Activated CD4-positive, alpha-beta T cell treated with anti-CD3 and anti-CD28 coated beads, Interleukin-2, amount 50 U/mL, for 16 hours (primary cell): Measurements from ENCODE around the gene EFR3B.
"Not testable (repeated sequence)": the region's sequence is repeated elsewhere in the genome, so short reads cannot be mapped to it uniquely, and the experiment has no call there.

ENCODE experiments used
- DNase-seq: peaks from one replicate; pipeline ENCODE4 v3.0.0-alpha.2; 2020

Gene EFR3B

DNA sequence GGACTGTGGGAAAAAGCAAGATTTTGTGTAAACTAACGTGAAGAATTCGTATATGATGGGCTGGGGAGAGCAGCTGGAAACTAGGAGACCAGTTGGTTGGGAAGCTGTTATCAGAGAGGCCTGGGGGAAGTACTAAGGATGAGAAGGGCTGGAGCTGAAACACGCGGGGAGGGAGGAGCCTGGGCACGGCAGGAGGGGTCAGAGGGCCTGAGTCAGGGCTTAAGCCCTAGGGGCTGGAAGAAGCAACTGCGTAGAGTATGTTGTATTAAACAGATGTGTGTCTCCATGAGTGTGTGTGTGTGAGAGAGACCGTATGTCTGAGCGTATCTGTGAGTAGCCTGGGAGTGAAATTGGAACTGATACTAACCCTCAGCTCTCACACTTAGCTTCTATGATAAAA is 118.1 kb downstream of the EFR3B start:
- DNase-seq: no peak

DNA sequence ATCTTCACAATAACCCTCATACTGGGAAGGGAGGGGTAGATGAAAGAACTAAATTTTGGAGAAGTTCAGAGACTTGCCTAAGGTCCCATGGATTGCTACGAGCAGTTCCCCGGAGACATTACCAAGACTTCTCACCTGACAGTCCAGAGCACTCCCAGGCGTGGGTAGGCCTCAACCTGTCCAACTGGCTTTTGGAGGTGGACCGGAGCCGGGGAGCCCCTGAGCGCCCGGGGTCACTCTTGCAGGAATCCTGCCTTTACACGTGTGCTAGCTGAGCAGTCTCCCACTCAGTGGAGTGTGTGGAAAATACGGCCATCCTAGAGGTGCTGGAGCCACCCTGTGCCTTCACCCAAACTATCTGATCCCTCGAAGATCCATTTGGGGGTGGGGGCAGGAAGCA is 118.5 kb downstream of the EFR3B start:
- DNase-seq: no peak

DNA sequence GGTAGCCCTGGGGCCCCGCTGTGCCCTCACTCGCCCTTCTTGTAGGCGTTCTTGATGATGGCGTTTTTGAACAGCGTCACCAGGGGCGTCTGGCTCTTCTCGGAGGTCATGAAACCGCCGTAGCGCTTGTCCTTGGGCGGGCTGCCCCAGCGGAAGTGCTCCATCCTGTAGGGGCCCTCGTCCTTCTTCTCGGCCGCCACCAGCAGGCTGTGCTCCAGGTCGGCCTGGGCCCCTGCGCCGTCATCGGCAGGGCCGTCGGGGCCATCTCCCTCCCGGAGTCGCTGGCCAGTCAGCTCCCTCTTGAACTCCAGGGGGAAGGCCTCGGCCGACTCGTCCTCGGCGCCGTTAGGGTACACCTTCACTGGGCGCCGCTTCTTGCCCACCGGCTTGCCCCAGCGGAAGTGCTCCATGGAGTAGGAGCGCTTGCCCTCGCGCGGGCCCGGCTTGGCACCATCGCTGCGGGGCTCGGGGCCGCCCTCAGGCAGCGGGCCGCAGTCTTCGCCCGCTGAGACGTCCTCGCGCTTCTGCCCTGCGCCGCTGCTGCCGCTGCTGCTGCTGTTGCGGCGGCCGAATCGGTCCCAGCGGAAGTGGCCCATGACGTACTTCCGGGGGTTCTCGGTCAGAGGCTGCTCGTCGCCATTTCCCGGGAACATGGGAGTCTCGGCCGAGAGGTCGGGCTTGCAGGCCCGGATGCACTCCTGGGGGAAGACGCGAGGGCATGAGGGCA is 119.3 kb downstream of the EFR3B start:
- DNase-seq: peak; percentile 61

DNA sequence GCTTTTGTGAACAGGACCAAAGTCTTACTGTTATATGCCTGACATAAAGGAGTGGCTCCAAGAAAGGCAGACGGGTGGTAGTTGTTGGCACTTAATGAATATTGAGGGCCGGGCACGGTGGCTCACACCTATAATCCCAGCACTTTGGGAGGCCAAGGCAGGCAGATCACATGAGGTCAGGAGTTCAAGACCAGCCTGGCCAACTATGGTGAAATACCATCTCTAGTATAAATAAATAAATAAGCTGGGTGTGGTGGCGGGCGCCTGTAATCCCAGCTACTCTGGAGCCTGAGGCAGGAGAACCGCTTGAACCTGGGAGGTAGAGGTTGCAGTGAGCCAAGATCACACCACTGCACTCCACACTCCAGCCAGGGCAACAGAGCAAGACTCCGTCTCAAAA is 120.2 kb downstream of the EFR3B start:
- not testable (repeated sequence) for DNase-seq

DNA sequence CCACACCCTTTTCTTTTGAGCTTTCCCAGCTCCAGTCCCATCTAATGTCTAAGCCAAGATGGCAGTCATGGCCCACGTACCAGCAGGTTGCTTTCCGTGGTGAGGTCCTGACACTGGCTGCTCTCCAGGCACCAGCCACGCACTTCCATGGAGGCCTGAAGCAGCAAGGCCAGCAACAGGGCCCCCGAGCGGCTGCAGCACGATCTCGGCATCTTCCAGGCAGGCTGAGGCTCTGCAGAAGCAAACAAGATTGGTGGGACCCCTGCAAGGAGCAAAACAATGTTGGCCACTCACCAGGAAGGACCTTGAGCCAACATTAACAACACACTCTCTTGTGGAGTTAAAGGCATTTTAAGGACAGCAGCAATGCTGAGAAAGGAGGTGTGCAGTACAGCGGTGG is 122.7 kb downstream of the EFR3B start:
- DNase-seq: no peak

DNA sequence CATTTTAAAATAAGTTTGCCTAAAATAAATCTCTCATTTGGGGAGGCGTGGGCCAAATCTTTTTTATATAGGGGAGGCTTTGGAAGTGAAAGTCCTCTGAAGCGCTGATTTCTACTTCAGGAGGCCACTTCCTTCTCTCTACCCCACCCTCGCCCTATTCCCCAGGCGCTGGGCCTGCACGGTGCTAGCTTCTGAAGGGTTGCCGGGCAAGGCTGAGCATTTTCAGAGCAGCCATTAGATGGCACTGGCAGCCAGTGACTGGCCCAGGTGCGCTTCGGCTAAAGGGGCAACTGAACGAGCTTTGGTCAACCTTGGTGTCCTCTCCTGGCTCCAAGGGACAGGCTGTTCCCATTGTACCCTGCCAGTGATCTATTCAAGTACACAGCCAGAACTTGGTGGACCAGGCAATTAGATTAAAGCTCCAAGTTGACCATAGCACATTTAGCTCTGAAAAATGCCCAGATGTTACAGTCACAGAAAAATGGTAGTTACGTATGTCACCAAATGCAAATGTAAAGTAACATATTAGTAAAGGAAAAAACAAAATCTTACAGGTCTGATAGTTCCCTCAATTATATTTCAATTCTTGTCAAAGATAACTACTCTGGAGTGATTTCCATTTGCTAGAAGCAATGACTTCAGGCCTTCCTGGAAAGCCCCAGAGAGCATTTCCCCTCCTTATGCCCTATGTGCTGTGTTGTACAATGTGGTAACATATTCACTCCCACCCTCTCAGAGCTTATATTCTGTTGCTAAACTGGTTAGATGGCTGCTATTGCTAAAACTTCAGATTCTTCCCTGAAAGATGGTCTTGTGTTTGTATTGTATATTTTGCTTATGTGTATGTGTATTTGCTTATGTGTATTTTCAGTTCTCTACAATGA is 124.4 kb downstream of the EFR3B start:
- DNase-seq: peak; percentile 44

DNA sequence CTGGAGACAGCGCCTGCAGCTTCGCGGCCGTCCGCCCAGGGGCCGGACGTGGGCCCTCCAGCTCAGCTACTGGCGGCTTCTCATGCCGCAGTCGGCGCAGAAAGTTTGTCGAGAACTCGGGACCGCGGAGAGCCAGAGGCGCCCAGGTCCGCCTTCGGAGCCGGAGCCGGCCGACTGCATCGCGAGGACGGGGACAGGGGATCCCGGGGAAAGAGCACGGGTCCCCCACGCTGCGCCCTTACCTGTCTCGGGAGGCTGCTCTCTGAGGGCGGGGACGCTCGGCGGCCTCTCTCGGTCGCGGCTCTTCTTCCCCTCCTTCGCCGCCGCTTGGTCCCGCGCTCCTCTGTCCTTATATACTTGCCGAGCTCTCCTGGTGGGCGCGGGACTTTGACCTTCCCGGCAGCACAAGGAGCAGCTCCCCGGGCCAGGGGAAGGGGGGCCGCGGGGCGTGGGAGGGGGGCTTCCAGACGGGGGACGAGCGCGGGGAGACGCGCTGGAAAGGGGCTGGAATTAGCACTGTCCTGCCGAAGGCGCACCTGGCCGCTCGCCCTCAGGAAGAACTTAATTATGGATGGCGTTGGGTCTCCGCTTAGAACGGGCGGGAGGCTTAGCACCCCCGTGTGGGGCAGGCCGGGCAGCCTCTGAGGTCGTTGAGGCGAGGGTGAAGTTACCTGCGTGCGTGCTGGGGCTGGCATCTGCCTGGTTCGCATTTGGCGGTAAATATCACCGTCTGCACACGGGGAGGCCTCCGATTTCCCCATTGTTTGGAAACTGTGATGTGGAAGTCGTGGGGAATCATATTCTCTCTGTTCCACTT is 126.6 kb downstream of the EFR3B start, which contains the start of gene POMC:
TSS of gene POMC (minus strand) at position 325 of the 817 bp plus-strand sequence. CDS start 3,808 bp downstream, outside the sequence.
- peak; percentile 8 for DNase-seq

DNA sequence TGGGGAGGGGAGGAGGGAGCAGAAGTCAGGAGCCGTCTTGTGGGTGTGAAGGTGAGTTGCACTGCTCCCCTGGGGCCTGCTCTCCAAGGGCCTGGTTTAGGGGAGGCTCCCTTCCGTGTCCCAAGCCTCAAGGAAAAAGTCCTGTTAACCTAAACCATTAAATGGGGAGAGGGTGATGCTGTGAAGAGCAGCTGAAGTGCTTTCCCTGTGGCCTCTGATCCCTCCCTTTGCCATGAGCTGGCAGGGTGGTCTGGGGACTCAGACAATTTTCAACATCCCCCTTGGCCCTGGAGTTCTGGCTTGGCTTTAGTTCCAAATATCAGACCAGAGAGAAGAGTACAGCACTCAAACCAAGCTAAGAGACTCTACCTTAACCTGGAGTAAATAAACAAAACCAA is 127.2 kb downstream of the EFR3B start:
- DNase-seq: no peak

DNA sequence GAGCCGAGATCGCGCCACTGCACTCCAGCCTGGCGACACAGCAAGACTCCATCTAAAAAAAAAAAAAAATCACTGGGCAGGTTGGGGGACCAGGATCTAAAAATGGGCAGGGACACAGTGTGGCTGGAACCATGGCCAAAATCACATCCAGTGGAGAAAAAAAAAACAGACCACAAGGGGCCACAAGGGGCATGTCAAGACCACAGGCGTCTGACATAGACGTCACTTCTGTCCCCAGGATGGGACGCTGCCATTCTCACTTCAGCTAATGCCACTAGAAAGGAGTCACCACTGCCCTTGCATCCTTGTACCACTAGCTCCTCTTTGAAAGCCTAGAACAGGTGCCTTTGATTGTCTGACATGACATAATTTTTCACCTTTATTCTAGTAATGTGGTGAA is 129.0 kb downstream of the EFR3B start:
- DNase-seq: no peak

DNA sequence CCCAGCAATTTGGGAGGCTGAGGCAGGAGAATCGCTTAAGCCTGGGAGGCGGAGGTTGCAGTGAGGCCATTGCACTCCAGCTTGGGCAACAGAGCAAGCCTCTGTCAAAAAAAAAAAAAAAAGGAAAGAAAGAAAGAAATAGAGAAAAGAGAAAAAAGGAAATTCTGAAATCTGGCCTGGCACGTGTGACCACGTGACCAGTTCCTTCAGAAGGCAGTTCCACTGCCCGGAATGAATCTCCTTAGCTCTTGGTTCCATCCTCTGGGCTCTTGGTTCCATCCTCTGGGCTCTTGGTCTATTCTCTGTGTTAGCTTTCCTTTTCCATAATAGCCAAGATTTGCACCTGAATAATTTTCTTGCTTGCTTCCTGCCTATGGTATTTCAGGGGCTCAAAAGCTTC is 131.8 kb downstream of the EFR3B start:
- no peak for DNase-seq

DNA sequence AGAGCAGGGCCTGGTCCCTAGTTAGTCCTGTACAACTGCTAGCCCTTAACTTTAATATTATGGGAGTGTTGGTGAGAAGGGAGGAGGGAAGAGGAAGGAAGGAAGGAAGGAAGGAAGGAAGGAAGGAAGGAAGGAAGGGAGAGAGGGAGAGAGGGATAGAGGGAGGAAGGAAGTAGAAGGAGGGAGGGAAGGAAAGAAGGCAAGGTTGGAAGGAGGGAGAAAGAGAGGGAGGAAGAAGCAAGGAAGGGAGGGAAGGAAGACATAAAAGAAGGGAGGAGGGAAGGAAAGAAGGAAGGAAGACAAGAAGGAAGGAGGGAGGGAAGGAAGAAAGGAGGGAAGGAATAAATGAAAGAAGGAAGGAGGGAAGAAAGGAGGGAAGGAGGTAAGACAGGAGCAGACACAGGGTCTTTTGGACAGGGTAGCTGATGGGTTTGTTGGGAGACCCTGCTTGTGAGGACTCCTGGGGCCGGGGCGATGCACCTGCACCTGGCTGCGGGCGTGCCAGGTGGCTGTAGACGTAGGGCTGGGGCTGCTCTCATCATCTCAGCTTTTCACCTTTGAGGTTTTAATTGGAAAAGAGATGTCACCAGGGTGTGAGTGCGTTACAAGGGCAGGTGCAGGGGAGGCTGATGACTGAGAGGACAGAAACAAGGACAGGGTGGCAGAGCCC is 132.5 kb downstream of the EFR3B start:
- no peak for DNase-seq

DNA sequence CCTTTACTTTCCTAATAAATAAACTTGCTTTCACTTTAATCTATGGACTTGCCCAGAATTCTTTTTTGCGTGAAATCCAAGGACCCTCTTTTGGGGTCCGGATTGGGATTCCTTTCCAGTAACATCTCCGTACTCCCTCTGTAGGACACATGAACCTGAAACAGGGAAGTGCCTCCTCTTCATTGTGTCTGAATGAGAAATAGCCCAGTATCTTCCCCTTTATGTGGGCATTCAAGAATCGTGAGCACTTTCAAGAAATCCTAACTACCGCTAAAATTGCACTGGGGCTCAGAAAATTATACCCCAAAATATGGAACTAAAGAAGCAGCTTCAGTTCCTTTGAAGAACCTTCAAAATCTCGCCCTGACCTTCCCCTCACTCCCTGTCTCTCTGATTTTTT is 134.3 kb downstream of the EFR3B start:
- DNase-seq: no peak

DNA sequence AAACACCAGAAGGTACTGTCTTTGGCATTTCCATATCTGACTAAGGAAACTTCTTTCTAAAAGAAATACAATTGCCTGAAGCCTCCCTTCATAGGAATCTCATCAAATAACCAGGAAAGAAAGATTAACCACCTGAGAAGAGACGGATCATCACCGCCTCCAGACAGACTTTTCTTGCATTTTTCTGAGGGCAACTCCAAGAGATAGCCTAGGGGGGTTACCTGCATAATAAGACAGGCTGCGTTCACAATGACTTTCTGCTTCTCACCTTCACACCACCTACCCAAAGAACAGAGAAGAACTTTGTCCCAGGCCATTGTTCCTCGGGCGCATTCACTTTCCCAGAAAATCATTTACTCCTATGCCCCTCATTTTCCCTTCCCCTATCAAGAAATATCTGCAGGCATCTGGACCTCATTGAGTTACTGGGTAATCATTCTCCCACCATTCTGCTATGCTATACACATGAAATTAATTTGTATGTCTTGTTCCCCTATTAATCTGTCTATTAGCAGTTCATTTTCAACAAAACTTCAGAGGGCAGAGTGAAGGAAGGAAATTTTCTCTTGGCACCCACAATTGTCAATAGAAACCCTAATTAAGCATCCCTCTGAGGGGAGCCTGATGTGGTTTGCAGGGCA is 134.8 kb downstream of the EFR3B start:
- no peak for DNase-seq

DNA sequence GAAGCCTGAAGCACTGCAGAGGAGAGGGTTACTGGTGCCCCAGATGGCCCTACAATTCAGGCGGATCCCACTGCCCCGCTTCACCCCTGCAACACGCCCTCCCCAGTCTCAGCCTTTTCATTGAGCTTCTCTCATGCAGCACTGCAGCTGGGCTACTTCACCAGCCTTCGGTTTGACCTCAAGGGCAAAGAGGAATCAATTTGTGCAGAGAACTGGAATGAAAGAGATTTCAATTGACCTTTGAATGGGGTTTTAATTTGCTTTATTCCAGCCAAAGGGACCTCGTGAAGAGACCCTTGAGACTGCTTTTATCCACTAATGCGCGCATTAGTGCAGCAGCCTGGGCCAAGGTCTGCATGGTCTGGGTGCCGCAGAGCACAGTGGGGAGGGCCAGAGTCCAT is 135.3 kb downstream of the EFR3B start:
- DNase-seq: no peak

DNA sequence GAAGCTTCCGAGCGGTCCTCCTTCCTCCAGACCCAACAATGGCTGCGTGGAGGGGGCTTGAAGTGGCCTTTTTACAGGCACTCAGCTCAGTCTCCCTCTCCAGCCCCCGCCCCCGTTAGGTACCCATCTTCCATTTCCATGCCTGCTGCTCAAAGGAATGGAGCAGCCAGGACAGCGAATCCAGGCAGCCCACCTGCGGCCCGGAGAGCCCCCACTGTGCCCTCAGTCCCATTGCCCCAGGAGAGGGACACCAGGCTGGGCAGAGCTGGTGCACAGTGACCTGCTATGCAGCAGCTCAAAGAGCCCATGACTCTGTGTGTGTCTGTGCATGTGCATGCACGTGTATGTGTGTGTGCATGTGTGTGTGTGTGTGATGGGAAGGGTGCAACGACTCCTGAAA is 137.1 kb downstream of the EFR3B start:
- no peak for DNase-seq

DNA sequence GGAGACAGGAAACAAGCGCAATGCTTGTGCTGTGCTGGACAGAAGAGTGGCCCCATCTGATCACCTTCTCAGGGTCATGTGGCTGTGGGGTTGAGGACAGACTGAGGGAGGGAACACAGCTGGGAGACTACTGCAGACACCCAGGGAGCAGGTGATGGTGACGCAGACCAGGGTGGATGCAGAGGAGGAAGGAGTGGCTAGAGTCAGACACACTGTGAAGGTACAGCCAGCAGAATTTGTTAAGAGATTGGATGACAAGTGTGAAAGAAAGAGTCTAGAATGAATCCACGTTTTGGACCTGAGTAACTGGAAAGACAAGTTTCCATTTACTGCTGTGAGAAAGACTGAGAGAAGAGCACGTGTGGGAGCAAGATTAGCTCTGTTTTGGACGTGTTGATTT is 142.4 kb downstream of the EFR3B start:
- no peak for DNase-seq

DNA sequence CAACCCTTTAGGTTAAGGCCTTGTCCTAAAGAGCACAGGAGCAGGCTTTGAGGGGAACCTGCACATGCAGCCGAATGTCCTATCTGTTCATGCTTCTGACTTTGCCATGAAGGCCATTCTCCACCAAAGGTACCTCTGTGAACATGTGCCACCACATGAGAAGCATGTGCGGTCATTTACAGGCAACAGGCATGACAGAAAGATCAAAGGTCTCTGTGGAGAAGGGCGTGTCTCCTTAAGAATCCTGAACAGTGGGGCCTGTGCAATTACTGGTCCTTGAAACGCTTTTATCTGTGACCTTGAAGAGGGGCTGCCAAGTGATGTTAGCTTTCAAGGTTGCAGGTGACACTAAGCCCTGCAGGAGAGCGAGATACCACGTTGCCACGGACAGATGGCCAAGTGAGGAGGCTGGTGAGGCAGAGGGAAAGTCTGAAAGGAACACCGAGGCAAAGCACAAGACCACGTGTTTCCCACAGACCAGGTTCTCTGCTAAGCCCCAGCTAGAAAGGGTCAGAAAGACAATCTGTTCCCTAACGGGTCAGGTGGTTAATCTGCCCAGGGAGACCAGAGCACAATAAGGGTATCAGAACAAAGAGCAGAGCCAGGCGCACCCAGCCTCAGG is 146.0 kb downstream of the EFR3B start:
- no peak for DNase-seq

DNA sequence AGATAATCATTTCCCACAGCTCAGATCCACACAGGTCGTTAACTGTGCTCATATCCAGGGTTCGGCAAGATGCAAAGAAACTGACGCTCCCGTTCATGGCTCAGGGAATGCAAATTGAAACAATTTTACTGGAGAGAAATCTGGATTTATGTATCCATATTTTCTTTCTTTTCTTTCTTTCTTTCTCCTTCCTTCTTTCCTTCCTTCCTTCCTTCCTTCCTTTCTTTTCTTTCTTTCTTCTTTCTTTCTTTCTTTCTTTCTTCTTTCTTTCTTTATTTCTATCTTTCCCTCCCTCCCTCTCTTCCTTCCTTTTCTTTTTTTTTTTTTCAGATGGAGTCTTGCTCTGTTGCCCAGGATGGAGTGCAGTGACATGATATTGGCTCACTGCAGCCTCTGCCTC is 146.5 kb downstream of the EFR3B start:
- no peak for DNase-seq

DNA sequence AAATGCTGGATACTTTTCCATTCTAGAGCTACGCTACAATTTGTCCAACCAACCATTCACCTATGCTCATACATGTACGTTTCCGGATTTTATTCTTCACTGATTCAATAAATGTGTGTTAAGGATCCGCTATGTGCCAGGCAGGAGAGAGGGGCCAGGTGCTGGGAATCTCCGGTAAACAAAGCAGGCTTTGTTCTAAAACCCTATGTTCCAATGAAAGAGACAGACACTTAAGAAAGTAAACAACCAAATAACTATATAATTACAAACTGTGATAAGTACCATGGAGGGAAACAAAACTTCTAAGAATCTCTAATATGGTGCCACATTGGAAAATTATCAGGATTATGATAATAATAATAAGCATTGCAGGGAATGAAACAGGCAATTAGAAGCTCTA is 148.7 kb downstream of the EFR3B start:
- DNase-seq: no peak

DNA sequence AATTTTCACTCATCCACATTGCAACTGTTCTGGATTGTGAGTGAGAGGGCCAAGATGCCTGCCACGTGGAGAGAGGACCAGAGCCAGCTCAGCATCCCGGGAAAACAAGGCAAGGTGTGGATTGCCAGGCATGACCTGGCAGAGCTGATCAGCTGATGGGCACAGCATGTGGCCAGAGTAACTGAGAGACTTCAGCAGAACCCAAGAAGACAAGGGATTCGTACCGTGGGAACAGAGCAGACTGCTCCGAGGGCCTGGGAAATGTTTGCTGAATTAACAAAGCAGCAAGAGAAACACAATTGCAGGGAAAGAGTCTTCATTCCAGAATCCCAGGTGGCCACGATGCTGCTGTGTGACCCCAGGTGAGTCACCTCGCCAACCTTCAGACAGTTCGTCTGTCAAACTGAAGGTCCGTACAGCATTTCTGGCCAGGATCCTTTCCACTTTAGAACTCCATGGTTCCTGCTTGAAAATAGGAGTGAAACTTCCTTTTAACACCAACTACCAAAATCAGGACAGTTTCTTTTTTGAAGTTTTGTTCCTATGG is 152.8 kb downstream of the EFR3B start:
- DNase-seq: no peak
